Upper lobe of right lung (tissue), 1 donor: Measurements from ENCODE around the gene CTSH. TPM values are rescaled to one million over a fixed set of nuclear protein-coding genes. Genes with fewer than 3 reads are reported as not detected.
"Not testable (repeated sequence)": the region's sequence is repeated elsewhere in the genome, so short reads cannot be mapped to it uniquely, and the experiment has no call there.

Experiments
- ATAC-seq: fragments of 200-7000 bp; cut with Tn5 transposase; one replicate; pipeline ENCODE4 v1.9.1; 2020; ENCODE audit warnings: mild to moderate bottlenecking, moderate library complexity
- DNase-seq: peaks from one replicate; pipeline ENCODE4 v3.0.0-alpha.2; 2020
- H3K27ac ChIP-seq: fragments of 200-600 bp; one replicate; pipeline ENCODE4 v1.8.0; 2022
- H3K27me3 ChIP-seq: fragments of 200-600 bp; one replicate; pipeline ENCODE4 v1.8.0; 2022; ENCODE audit warnings: mild to moderate bottlenecking
- H3K36me3 ChIP-seq: fragments of 200-600 bp; one replicate; pipeline ENCODE4 v1.8.0; 2022
- H3K4me1 ChIP-seq: fragments of 200-600 bp; one replicate; pipeline ENCODE4 v1.8.0; 2022
- H3K4me3 ChIP-seq: fragments of 200-600 bp; one replicate; pipeline ENCODE4 v1.8.0; 2022; ENCODE audit warnings: mild to moderate bottlenecking
- H3K9me3 ChIP-seq: fragments of 200-600 bp; one replicate; pipeline ENCODE4 v1.8.0; 2022
- CTCF ChIP-seq: fragments of 200-600 bp; IDR thresholded peaks from one replicate; pipeline ENCODE4 v1.8.0; 2022; ENCODE audit warnings: antibody characterized with exemption
- intact Hi-C: fragments of 100-400 bp; cut with DNase I; formaldehyde crosslinking; loops from one replicate; pipeline ENCODE4 v1.11.0; 2022
- total RNA-seq: library from RNA; stranded (reverse); fragmentation: NEBNext Ultra II Directional; extraction: Animal tissue kit (Norgen Biotek cat#: 25700); gene quantifications from one replicate; pipeline ENCODE4 v1.2.1, GENCODE V29; 2021
- donor health status: DM: no; HTN: yes; CAD: no; lungs with severe emphysema.

CTSH gene
- total RNA-seq, 1 donor from 2014 or later, result 1,018 TPM

DNA sequence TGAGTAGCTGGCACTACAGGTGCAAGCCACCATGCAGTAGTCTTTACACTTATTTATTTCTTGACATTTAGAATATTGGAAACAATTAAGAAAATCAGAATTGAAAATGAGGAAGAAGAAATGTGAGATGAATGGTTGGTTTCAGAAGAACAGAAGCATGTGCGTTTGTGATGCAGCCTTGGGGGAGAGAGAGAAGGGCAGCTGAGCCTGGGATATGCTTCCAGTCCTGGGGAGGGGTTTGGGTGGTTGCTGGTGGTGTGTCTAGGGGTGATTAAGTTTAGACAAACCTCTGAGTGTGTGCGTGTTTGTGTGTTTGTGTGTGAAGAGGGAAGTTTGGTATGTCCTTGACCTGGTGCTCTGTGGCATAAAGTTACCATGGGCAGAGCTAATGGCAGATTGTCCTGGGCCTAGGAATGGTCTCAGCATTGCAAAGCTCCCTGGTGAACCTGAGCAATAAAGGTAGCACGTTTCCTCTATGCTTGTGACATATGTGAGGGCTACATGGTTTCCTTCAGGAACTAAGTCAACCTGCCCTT, 35.6 kb downstream of the CTSH start:
- no peaks in the 10 kb centered on the region for H3K27me3 ChIP-seq
- TF ChIP-seq CTCF, result no peak
- H3K36me3 ChIP-seq, result peaks cover 93% of the 10 kb centered on the region
- no peak overlapping the region for H3K4me3 ChIP-seq
- ATAC-seq, result no peak
- intact Hi-C loops, result no loop called here
- no peak overlapping the region for H3K27ac ChIP-seq
- H3K4me1 ChIP-seq, result peaks cover 22% of the 10 kb centered on the region
- H3K9me3 ChIP-seq, result no peaks in the 10 kb centered on the region
- DNase-seq, result no peak

- Histone ChIP-seq H3K4me1 (peaks cover 20% of the 10 kb centered on the region), H3K36me3 (peaks cover 96% of the 10 kb centered on the region), H3K27me3 (no peaks in the 10 kb centered on the region), H3K4me3 (no peak overlapping the region), H3K27ac (no peak overlapping the region), H3K9me3 (no peaks in the 10 kb centered on the region)
- TF ChIP-seq CTCF, result no peak
- intact Hi-C loops, result no loop called here
- ATAC-seq (no peak), DNase-seq (no peak)
These were observed 37.3 kb downstream of the CTSH start for GRCh38 chr15:78907577-78907976.

GRCh38 chr15:78906316-78906620, 38.6 kb downstream of the CTSH start:
- Histone ChIP-seq H3K4me1 (peaks cover 28% of the 10 kb centered on the region), H3K27me3 (no peaks in the 10 kb centered on the region), H3K36me3 (peaks cover 96% of the 10 kb centered on the region), H3K27ac (no peak overlapping the region), H3K4me3 (no peak overlapping the region), H3K9me3 (no peaks in the 10 kb centered on the region)
- DNase-seq, result no peak
- ATAC-seq, result peak; percentile 64
- TF ChIP-seq CTCF, result no peak
- intact Hi-C loops, result no loop called here

DNA sequence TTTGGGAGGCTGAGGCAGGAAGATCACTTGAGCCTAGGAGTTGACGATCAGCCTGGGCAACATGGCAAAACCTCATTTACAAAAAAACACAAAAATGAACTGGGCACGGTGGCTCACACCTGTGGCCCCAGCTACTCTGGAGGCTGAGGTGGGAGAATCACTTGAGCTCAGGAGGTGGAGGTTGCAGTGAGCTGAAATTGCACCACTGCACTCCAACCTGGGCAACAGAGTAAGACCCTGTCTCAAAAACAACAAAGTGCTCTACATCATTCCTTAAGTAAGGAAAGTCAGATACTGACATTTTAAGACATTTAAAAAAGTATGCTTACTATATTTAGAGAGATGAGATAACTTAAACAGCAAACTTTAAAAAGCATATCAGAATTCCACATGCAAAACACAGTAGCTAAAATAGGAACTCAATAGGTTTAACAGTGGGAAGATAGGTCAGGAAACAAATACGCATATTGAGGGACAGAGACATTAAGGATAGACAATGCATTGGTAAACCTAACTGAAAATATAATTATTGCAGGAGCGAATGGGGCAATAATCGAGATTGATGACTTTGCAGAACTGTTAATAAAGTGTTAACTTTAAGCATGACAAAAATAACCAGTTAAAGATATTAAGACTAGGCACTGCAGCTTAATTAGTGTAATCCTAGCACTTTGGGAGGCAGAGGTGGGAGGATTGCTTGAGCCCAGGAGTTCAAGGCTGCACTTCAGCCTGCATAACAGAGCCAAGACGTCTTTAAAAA, 40.1 kb downstream of the CTSH start:
- ATAC-seq, result no peak
- no peak for TF ChIP-seq CTCF
- no peak overlapping the region for H3K4me3 ChIP-seq
- H3K27ac ChIP-seq, result no peak overlapping the region
- H3K9me3 ChIP-seq, result no peaks in the 10 kb centered on the region
- peaks cover 23% of the 10 kb centered on the region for H3K4me1 ChIP-seq
- H3K36me3 ChIP-seq, result peaks cover 96% of the 10 kb centered on the region
- intact Hi-C loops, result no loop called here
- no peak for DNase-seq
- no peaks in the 10 kb centered on the region for H3K27me3 ChIP-seq

DNA sequence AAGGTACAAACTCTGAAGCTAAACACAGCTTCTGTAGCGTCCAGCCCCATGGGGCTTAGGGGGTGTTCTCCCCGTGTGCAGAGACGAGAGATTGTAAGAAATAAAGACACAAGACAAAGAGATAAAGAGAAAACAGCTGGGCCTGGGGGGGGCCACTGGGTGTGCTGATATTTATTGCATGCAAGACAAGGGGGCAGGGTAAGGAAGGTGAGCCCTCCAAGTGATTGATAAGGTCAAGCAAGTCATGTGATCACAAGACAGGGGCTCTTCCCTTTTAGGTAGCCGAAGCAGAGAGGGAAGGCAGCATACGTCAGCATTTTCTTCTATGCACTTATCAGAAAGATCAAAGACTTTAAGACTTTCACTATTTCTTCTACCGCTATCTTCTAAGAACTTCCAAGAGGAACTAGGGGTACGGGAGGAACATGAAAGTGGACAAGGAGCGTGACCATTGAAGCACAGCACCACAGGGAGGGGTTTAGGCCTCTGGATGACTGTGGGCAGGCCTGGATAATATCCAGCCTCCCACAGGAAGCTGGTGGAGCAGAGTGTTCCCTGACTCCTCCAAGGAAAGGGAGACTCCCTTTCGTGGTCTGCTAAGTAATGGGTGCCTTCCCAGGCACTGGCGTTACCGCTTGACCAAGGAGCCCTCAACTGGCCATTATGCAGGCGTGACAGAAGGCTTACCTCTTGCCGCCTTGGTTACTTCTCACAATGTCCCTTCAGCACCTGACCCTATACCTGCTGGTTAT, 42.4 kb downstream of the CTSH start:
- H3K9me3 ChIP-seq, intact Hi-C loops, DNase-seq, ATAC-seq, H3K27me3 ChIP-seq, H3K4me3 ChIP-seq: not testable (repeated sequence)
- H3K36me3 ChIP-seq, result peaks cover 99% of the 10 kb centered on the region
- peaks cover 19% of the 10 kb centered on the region for H3K4me1 ChIP-seq
- H3K27ac ChIP-seq, result peak overlapping the region; percentile 14

- H3K27me3 ChIP-seq, H3K27ac ChIP-seq, H3K4me3 ChIP-seq, DNase-seq, H3K9me3 ChIP-seq, intact Hi-C loops, ATAC-seq: not testable (repeated sequence)
- H3K4me1 ChIP-seq, result peaks cover 16% of the 10 kb centered on the region
- peaks cover 100% of the 10 kb centered on the region for H3K36me3 ChIP-seq
These were observed 43.9 kb downstream of the CTSH start for GRCh38 chr15:78900819-78901533.
